Fibroblast of villous mesenchyme (primary cell): ENCODE measurements around the gene PLAC9. TPM values are rescaled to one million over a fixed set of nuclear protein-coding genes. Genes with fewer than 3 reads are reported as not detected.

Source experiments
- DNase-seq: peaks from one replicate; pipeline ENCODE4 v3.0.0-alpha.2; 2010; ENCODE audit warnings: low read depth
- H3K4me3 ChIP-seq: 2 replicates; pipeline ENCODE4 v1.5.1; 2011; ENCODE audit warnings: low read depth, mild to moderate bottlenecking, low read length
- total RNA-seq: library from RNA; depleted of rRNA; stranded (reverse); fragments of >200 nt; gene quantifications from 2 replicates; pipeline ENCODE4 v1.2.3, GENCODE V29; 2012
- TF ChIP-seq, protein P1 (sequence below): IDR thresholded peaks from 2 replicates; pipeline ENCODE4 v1.5.1; 2012; ENCODE audit warnings: low read depth, mild to moderate bottlenecking, low read length; ENCODE audit not compliant: insufficient read depth

PLAC9 gene
- total RNA-seq, 1 donor = 0.43 TPM

DNA sequence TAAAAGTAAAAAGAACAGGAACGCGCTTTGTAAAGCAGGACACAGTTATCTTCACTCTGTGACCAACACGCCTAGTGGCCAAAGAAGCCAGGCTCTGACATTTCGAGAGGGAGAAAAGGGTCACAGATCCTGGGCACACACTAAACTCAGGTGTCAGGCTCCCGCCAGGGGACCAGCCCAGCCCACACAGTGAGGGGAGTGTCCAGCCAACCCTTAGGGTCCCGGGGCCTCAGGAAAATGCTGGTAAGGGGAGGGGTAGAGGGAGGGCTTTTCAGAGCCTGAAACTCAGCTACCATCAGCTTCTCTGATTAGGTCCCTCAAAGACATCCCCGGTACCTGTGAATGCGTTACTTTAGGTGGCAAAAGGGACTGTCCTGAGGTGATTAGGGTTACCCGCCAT is 56.2 kb downstream of the PLAC9 start:
- H3K4me3 ChIP-seq = no peak overlapping the region
- TF ChIP-seq, protein P1, sequence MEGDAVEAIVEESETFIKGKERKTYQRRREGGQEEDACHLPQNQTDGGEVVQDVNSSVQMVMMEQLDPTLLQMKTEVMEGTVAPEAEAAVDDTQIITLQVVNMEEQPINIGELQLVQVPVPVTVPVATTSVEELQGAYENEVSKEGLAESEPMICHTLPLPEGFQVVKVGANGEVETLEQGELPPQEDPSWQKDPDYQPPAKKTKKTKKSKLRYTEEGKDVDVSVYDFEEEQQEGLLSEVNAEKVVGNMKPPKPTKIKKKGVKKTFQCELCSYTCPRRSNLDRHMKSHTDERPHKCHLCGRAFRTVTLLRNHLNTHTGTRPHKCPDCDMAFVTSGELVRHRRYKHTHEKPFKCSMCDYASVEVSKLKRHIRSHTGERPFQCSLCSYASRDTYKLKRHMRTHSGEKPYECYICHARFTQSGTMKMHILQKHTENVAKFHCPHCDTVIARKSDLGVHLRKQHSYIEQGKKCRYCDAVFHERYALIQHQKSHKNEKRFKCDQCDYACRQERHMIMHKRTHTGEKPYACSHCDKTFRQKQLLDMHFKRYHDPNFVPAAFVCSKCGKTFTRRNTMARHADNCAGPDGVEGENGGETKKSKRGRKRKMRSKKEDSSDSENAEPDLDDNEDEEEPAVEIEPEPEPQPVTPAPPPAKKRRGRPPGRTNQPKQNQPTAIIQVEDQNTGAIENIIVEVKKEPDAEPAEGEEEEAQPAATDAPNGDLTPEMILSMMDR = no peak
- DNase-seq = no peak

DNA sequence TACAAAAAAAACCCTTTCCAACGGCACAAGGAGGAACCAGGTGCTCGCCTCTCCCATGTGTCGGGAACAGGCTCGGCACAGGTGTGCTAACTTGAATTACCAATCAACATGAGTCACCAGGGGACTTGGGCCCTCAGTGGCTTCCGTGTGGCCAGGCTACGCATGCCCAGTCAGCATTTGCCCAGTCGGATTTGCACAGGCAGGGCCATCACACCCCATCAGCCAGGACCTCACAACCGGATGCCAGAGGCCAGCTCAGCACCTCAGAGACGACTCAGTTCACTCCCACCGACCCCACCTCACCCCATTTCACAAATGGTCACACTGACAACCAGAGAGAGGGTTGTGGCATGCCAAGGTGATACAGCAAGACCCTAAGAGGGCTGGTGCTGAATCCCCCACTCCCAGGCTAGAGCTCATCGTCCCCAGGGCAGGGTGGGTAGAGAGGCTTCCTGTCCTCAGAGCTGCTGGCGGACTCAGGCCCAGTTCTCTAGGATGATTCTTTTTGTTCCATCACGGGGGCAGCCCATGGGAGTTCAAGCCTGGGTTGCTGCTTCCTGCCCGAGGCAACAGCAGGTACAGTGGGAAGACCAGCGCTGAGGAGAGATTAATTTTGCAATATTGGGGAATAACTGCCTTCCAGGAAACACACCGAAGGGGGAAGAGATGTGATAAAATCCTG is 59.2 kb downstream of the PLAC9 start:
- TF ChIP-seq, protein P1 = no peak
- no peak overlapping the region for H3K4me3 ChIP-seq
- DNase-seq = no peak

DNA sequence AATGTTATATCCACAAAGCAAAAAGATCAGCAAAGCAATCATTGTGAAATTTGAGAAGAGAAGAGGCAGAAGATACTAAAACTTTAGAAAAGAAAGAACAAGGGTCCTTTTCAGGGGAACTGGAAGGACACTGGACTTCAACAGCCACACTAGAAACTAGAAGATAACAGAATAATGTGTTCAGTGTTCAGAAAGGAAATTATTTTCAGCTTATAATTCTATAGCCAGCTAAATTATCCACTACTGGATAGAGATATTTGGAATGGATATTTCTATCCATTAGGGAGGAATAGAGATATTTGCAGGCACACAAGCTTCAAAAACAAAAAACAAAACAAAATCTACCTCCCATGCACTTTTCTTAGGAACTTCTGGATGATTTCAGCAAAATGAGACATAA is 60.0 kb downstream of the PLAC9 start:
- no peak overlapping the region for H3K4me3 ChIP-seq
- TF ChIP-seq, protein P1 = no peak
- no peak for DNase-seq

DNA sequence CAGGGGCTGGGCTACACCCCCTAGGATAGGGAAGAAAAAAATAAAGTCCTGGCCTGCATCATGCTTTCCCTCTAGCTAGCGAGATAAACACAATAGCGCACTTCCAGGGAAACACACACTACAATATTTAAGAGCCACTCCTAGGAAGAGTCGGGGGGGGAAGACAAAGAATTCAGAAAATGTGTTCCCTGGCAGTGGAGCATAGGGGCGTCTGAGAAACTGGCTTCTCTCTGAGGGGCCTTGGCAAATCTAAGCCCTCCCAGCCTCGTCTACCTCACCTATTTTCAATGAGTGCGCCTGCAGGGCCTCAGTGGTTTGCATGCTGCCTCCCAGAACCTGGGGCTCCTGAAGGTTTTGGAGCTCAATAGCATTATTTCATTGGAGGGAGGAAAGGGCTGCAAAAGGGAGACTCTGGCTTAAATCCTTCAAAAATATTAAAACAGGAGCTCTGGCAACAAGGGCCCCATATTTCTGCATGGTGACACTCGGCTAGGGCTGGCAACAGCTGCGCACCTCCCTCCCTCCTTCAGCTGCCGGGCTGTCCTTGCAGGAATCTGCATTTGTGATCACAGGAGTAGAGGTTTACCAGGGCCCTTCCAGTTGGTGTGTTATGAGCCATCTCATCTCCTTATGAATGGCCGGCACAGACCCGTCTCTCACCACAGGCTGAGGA is 62.0 kb downstream of the PLAC9 start:
- no peak overlapping the region for H3K4me3 ChIP-seq
- DNase-seq = no peak
- TF ChIP-seq, protein P1 = no peak

Other genes with a start within 250 kb of the PLAC9 start
- gene SFTPD, start 183.6 kb upstream of the PLAC9 start, total RNA-seq = not detected in 2 replicates
- gene TMEM254, start 54.1 kb upstream of the PLAC9 start, total RNA-seq = 6.1 and 9.9 TPM in 2 replicates
- 79.9 and 85.0 TPM in 2 replicates for gene ANXA11, start 72.8 kb downstream of the PLAC9 start, total RNA-seq
- gene MAT1A, start 156.9 kb downstream of the PLAC9 start, total RNA-seq = not detected in 2 replicates
- not detected in 2 replicates for gene DYDC1, start 224.0 kb downstream of the PLAC9 start, total RNA-seq
- under 0.01 TPM in 1 of 2 replicates, not detected in the other for gene DYDC2, start 224.1 kb downstream of the PLAC9 start, total RNA-seq